Mesothelial cell of epicardium (in vitro differentiated cells): Measurements from ENCODE around the gene VASH2. TPM values are rescaled to one million over a fixed set of nuclear protein-coding genes. Genes with fewer than 3 reads are reported as not detected.
"Not testable (repeated sequence)": the region's sequence is repeated elsewhere in the genome, so short reads cannot be mapped to it uniquely, and the experiment has no call there.

ENCODE experiments used
- DNase-seq, 2 experiments: peaks; one replicate each; pipeline ENCODE4 v3.0.0; 2021; ENCODE audit warnings: low spot score in 2 of 2; ENCODE audit not compliant: unreplicated experiment in 2 of 2
- H3K27ac Mint-ChIP-seq: 2 replicates; pipeline ENCODE4 v1.8.0; 2021; ENCODE audit warnings: mixed read lengths
- H3K27me3 Mint-ChIP-seq: 2 replicates; pipeline ENCODE4 v1.8.0; 2021; ENCODE audit warnings: low read depth, mixed read lengths
- H3K36me3 Mint-ChIP-seq: 2 replicates; pipeline ENCODE4 v1.8.0; 2021; ENCODE audit warnings: mixed read lengths
- H3K4me1 Mint-ChIP-seq: 2 replicates; pipeline ENCODE4 v1.8.0; 2021; ENCODE audit warnings: mixed read lengths
- H3K4me3 Mint-ChIP-seq: 2 replicates; pipeline ENCODE4 v1.8.0; 2021; ENCODE audit warnings: mild to moderate bottlenecking, moderate library complexity, mixed read lengths
- H3K9me3 Mint-ChIP-seq: 2 replicates; pipeline ENCODE4 v1.8.0; 2021; ENCODE audit warnings: mixed read lengths
- total RNA-seq: library from RNA; stranded (reverse); gene quantifications from 3 replicates; pipeline ENCODE4 v1.2.1, GENCODE V29; 2021
- TF ChIP-seq, protein P1 (sequence below): fragments of 200-600 bp; sonication (generic); IDR thresholded peaks from one replicate; pipeline ENCODE4 v1.5.0; 2021; ENCODE audit warnings: antibody characterized with exemption; ENCODE audit not compliant: unreplicated experiment

VASH2 gene
- total RNA-seq, 1 donor from 2014 or later: 43.6 TPM

DNA sequence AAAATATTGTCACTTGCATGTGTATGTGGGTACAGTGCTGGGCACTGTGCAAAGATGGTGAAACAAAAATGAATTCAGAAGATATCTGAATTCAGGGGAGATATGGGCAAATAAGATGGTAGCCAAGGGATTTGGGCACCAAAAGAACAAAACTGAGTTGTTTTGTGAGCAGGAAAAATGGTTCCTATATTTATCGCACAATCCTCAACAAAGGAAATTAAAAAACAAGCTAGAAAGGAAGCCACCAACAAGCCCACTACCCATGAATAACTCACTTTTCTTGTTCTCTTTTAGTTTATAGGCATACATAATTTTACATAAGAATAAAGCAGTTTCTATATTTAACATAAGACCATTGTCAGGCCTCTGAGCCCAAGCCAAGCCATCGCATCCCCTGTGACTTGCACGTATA lies 40.7 kb upstream of the VASH2 start:
- Mint-ChIP-seq H3K4me1 (no peaks in the 10 kb centered on the region), H3K27me3 (peaks cover 60% of the 10 kb centered on the region), H3K27ac (no peak overlapping the region), H3K36me3 (peaks cover 4% of the 10 kb centered on the region), H3K9me3 (peaks cover 15% of the 10 kb centered on the region), H3K4me3 (no peak overlapping the region)
- TF ChIP-seq, protein P1, sequence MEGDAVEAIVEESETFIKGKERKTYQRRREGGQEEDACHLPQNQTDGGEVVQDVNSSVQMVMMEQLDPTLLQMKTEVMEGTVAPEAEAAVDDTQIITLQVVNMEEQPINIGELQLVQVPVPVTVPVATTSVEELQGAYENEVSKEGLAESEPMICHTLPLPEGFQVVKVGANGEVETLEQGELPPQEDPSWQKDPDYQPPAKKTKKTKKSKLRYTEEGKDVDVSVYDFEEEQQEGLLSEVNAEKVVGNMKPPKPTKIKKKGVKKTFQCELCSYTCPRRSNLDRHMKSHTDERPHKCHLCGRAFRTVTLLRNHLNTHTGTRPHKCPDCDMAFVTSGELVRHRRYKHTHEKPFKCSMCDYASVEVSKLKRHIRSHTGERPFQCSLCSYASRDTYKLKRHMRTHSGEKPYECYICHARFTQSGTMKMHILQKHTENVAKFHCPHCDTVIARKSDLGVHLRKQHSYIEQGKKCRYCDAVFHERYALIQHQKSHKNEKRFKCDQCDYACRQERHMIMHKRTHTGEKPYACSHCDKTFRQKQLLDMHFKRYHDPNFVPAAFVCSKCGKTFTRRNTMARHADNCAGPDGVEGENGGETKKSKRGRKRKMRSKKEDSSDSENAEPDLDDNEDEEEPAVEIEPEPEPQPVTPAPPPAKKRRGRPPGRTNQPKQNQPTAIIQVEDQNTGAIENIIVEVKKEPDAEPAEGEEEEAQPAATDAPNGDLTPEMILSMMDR: no peak
- no peak for DNase-seq

DNA sequence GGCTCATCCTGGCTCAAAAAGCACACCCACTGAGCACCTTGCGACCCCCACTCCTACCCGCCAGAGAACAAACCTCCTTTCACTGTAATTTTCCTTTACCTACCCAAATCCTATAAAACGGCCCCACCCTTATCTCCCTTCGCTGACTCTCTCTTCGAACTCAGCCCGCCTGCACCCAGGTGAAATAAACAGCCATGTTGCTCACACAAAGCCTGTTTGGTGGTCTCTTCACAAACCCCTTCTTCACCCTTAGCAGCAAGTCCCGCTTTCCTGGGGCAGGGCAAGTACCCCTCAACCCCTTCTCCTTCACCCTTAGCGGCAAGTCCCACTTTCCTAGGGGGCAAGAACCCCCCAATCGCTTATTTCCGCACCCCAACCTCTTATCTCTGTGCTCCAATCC lies 40.1 kb upstream of the VASH2 start:
- not testable (repeated sequence) for H3K4me1 Mint-ChIP-seq, H3K27ac Mint-ChIP-seq, H3K36me3 Mint-ChIP-seq, DNase-seq, H3K4me3 Mint-ChIP-seq, H3K9me3 Mint-ChIP-seq
- peaks cover 62% of the 10 kb centered on the region for H3K27me3 Mint-ChIP-seq

DNA sequence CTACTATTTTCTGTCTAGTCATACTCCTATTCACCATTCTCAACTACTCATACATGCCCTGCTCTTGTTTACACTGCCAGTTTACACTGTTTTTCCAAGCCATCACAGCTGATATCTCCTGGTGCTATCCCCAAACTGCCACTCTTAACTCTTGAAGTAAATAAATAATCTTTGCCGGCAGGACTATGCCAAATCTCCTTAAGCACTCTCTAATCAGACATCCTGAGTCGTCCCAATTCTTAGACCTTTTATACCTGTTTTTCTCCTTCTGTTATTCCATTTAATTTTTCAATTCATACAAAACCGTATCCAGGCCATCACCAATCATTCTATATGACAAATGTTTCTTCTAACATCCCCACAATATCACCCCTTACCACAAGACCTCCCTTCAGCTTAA lies 36.7 kb upstream of the VASH2 start:
- DNase-seq, H3K9me3 Mint-ChIP-seq, H3K4me3 Mint-ChIP-seq, H3K27ac Mint-ChIP-seq, H3K36me3 Mint-ChIP-seq: not testable (repeated sequence)
- Mint-ChIP-seq H3K4me1 (peaks cover 13% of the 10 kb centered on the region), H3K27me3 (peaks cover 51% of the 10 kb centered on the region)

DNA sequence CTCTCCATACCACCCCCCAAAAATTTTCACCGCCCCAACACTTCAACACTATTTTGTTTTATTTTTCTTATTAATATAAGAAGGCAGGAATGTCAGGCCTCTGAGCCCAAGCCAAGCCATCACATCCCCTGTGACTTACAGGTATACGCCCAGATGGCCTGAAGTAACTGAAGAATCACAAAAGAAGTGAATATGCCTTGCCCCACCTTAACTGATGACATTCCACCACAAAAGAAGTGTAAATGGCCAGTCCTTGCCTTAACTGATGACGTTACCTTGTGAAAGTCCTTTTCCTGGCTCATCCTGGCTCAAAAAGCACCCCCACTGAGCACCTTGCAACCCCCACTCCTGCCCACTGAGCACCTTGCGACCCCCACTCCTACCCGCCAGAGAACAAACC lies 36.2 kb upstream of the VASH2 start:
- Mint-ChIP-seq H3K27me3 (peaks cover 48% of the 10 kb centered on the region), H3K4me1 (peaks cover 13% of the 10 kb centered on the region)
- H3K4me3 Mint-ChIP-seq, DNase-seq, H3K27ac Mint-ChIP-seq, H3K36me3 Mint-ChIP-seq, H3K9me3 Mint-ChIP-seq: not testable (repeated sequence)

DNA sequence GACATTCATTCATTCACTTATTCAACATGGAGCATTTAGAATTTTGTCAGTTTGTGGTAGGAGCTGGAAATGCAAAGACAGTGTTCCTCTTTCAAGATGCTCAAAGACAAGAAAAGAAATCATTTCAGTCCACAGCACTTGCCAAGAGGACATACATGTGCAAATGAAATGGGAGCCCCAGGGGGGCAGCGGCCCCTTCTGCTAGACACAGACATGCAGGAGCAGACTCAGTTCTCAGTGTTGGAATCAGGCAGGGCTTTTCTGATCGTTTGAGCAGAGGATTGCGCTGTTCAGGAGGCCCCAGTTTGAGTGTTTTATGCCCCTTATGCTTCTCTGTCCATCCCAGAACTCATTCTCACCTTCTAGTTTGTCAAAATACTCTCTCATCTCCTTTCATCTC lies 35.6 kb upstream of the VASH2 start:
- no peaks in the 10 kb centered on the region for H3K36me3 Mint-ChIP-seq
- H3K4me1 Mint-ChIP-seq: peaks cover 13% of the 10 kb centered on the region
- H3K27me3 Mint-ChIP-seq: peaks cover 44% of the 10 kb centered on the region
- TF ChIP-seq, protein P1: no peak
- H3K4me3 Mint-ChIP-seq: no peak overlapping the region
- H3K9me3 Mint-ChIP-seq: no peaks in the 10 kb centered on the region
- peak overlapping the region; percentile 2 for H3K27ac Mint-ChIP-seq
- no peak for DNase-seq

DNA sequence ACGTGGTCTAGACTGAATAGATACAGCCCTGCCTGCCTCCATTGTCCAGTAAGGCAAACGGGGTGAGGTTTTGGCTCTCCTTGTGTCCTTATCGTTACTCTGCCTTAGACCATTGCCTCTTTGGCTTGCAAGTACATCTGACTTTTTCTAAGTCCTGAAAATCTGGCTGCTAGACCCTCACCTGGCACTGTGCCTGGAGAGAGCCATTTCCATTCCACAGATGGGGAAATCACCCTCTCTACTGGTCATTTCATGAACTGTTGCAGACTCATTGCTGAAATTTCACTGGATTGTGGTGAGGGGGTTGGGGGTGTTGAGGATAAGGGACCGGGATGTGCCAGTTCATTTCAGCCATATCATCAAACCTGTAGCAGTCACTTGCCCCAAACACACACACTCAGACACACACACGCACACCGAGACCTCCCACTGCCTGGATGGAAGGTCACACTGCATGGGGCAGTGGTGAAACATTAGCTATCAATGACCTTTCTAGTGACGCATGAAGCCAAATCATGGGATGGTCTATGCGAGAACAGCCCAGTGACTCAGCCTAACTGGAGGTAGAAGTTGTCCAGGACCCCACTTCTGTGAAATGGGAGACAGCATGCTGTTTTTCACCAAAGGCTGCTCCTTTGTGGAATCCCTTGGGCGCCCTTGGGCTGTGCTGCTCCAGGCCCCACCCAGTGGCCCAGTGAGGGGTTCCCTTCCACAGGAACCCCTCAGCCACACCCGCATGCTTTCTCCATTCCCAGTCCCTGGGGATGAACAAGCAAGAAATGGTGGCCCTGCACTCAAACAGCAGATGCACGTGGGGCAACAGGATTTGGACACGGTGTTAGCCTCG lies 34.9 kb upstream of the VASH2 start:
- Mint-ChIP-seq H3K4me1 (peaks cover 13% of the 10 kb centered on the region), H3K27me3 (peaks cover 37% of the 10 kb centered on the region), H3K9me3 (no peaks in the 10 kb centered on the region), H3K27ac (peak overlapping the region; percentile 2), H3K36me3 (no peaks in the 10 kb centered on the region), H3K4me3 (no peak overlapping the region)
- DNase-seq: peak; percentile 48 to 72
- TF ChIP-seq, protein P1: no peak

DNA sequence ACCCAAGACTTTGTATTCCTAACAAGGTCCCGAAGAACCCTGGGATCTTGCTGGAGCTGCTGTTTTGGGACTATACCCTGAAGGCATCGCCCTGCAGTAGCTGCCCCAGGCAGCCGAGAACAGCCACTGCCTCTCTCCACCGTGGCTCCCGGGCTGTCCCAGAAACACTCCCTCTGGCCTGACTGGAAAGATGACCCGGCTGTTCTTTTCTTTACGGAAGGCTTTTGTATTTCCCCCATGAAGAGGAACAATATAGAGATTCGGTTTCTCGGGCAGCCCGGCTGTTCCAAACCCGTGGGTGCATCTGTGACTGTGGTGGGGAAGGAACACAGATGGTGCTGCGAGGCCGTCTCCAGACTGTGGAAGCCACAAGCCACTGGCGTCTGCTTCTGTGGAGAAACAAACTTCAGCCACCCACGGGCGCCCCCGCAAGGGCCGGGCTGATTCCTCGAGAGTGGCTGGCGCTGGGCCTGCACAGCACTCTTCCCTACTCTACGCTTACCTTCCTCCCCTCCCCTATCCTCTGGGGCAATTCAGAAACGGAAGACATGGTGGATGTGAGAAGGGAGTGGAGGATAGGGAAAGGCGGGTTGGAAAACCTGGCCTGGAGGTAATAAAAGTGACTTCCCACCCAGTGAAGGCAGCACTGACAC lies 33.7 kb upstream of the VASH2 start:
- peaks cover 27% of the 10 kb centered on the region for H3K27me3 Mint-ChIP-seq
- DNase-seq: no peak
- H3K9me3 Mint-ChIP-seq: no peaks in the 10 kb centered on the region
- peak overlapping the region; percentile 49 for H3K4me3 Mint-ChIP-seq
- TF ChIP-seq, protein P1: no peak
- H3K27ac Mint-ChIP-seq: no peak overlapping the region
- H3K36me3 Mint-ChIP-seq: no peaks in the 10 kb centered on the region
- peaks cover 13% of the 10 kb centered on the region for H3K4me1 Mint-ChIP-seq
